ENCODE results near the gene NKX2-4. TPM values are rescaled to one million over a fixed set of nuclear protein-coding genes. Genes with fewer than 3 reads are reported as not detected.

NKX2-4 gene
- polyA plus RNA-seq, 1 of the 3 experiments (the other 2 are of a cell fraction), result not detected

DNA sequence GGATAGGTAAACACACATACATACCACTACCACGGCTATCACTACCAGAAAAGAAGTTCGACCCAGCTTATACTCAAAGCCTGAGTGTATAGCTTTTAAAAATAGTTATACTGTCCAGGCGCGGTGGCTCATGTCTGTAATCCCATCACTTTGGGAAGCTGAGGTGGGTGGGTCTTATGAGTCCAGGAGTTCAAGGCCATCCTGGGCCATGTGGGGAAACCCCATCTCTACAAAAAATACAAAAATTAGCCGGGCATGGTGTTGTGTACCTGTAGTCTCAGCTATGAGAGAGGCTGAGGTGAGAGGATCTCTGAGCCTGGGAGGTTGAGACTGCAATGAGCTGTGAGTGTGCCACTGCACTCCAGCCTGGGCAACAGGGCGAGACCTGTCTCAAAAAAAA, 32.9 kb downstream of the NKX2-4 start:
- Histone ChIP-seq H3F3A (replicated peaks; ENCODE audit: insufficient read depth) (no peaks in the 10 kb centered on the region), H4K20me1 (ENCODE audit: insufficient read depth) (no peaks in the 10 kb centered on the region), H3K9me3 (no peaks in the 10 kb centered on the region), H3K4me2 (no peak overlapping the region), H3K9me2 (no peaks in the 10 kb centered on the region), H2AFZ (ENCODE audit: low read depth) (no peak overlapping the region), H3K27me3 (ENCODE audit: insufficient read depth) (no peaks in the 10 kb centered on the region), H3K79me2 (ENCODE audit: insufficient read depth) (peaks cover 7% of the 10 kb centered on the region; the same call in 1 of the 2 replicates), H3K4me1 (ENCODE audit: control insufficient read depth in 1 of 2, insufficient read depth in 2 of 2, low read depth in 1 of 2, low read length in 1 of 2) (peaks cover 0 to 5% of the 10 kb centered on the region in 2 experiments; a peak in 1 of 4 replicates), H3K4me3 (ENCODE audit: low read depth in 2 of 2, low read length in 1 of 2) (no peak overlapping the region), H3K27ac (ENCODE audit: low read depth in 2 of 2, low read length in 1 of 2) (no peak overlapping the region), H3K36me3 (replicated peaks in 1 of 2; ENCODE audit: control insufficient read depth in 1 of 2, insufficient read depth in 2 of 2, low read length in 1 of 2) (peaks cover 67 to 76% of the 10 kb centered on the region in 2 experiments), H3K9ac (no peak overlapping the region)
- TF ChIP-seq USF1 (IDR thresholded peaks at IDR 0.05; ENCODE audit: borderline replicate concordance, low read depth) (no peak), GATA2 (CRISPR knock-in tag; IDR thresholded peaks at IDR 0.05) (no peak), TCF12 (IDR thresholded peaks at IDR 0.05) (no peak), CHD2 (IDR thresholded peaks at IDR 0.05; ENCODE audit: low read length, partially characterized antibody) (no peak), EZH2phosphoT487 (IDR thresholded peaks at IDR 0.05; ENCODE audit: borderline replicate concordance, low read depth) (no peak), GABPA (IDR thresholded peaks at IDR 0.05; ENCODE audit: low read depth) (no peak), NFIC (IDR thresholded peaks at IDR 0.05; ENCODE audit: borderline replicate concordance) (no peak), RFX5 (IDR thresholded peaks at IDR 0.05; ENCODE audit: low read length) (no peak), FOSL2 (IDR thresholded peaks at IDR 0.05; ENCODE audit: borderline replicate concordance, low read depth) (no peak), TEAD4 (IDR thresholded peaks at IDR 0.05; ENCODE audit: borderline replicate concordance, insufficient read depth) (no peak)
- TF ChIP-seq, protein P1, sequence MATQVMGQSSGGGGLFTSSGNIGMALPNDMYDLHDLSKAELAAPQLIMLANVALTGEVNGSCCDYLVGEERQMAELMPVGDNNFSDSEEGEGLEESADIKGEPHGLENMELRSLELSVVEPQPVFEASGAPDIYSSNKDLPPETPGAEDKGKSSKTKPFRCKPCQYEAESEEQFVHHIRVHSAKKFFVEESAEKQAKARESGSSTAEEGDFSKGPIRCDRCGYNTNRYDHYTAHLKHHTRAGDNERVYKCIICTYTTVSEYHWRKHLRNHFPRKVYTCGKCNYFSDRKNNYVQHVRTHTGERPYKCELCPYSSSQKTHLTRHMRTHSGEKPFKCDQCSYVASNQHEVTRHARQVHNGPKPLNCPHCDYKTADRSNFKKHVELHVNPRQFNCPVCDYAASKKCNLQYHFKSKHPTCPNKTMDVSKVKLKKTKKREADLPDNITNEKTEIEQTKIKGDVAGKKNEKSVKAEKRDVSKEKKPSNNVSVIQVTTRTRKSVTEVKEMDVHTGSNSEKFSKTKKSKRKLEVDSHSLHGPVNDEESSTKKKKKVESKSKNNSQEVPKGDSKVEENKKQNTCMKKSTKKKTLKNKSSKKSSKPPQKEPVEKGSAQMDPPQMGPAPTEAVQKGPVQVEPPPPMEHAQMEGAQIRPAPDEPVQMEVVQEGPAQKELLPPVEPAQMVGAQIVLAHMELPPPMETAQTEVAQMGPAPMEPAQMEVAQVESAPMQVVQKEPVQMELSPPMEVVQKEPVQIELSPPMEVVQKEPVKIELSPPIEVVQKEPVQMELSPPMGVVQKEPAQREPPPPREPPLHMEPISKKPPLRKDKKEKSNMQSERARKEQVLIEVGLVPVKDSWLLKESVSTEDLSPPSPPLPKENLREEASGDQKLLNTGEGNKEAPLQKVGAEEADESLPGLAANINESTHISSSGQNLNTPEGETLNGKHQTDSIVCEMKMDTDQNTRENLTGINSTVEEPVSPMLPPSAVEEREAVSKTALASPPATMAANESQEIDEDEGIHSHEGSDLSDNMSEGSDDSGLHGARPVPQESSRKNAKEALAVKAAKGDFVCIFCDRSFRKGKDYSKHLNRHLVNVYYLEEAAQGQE (IDR thresholded peaks at IDR 0.05; ENCODE audit: low read depth, low read length), result no peak
- no peak for DNase-seq
- ChIA-PET CTCF (interaction anchor here (1.8 kb wide), 1 partner anchor 129 kb away, joined by 5 read pairs; no protein-coding TSS in a partner anchor), POLR2A (no interaction called here)
- 98% methylated on average over 6 of the region's 6 CpGs for WGBS (ENCODE audit: low lambda C conversion rate)

GRCh38 chr20:21361266-21361665, 36.1 kb downstream of the NKX2-4 start:
- no peak for TF ChIP-seq SMC3 (IDR thresholded peaks at IDR 0.05; ENCODE audit: low read depth, low read length)
- no peak for TF ChIP-seq MXI1 (IDR thresholded peaks at IDR 0.05; ENCODE audit: low read depth, low read length)
- no peak for TF ChIP-seq FOSL2 (IDR thresholded peaks at IDR 0.05; ENCODE audit: borderline replicate concordance, low read depth)
- no peak for TF ChIP-seq SIN3A (IDR thresholded peaks at IDR 0.05; ENCODE audit: borderline replicate concordance, low read depth, low read length)
- no peak for TF ChIP-seq GABPA (IDR thresholded peaks at IDR 0.05; ENCODE audit: low read depth)
- no peak for TF ChIP-seq TEAD4 (IDR thresholded peaks at IDR 0.05; ENCODE audit: borderline replicate concordance, insufficient read depth)
- Histone ChIP-seq H4K20me1 (ENCODE audit: insufficient read depth) (no peaks in the 10 kb centered on the region), H3K79me2 (ENCODE audit: insufficient read depth) (peaks cover 7% of the 10 kb centered on the region; the same call in 1 of the 2 replicates), H3K27ac (ENCODE audit: low read depth in 2 of 2, low read length in 1 of 2) (no peak overlapping the region), H3K4me3 (ENCODE audit: low read depth in 2 of 2, low read length in 1 of 2) (no peak overlapping the region), H3K4me1 (ENCODE audit: control insufficient read depth in 1 of 2, insufficient read depth in 2 of 2, low read depth in 1 of 2, low read length in 1 of 2) (peaks cover 0 to 5% of the 10 kb centered on the region in 2 experiments; a peak in 1 of 4 replicates), H3K27me3 (ENCODE audit: insufficient read depth) (no peaks in the 10 kb centered on the region), H3K9me3 (no peaks in the 10 kb centered on the region), H3K9me2 (no peaks in the 10 kb centered on the region), H3K36me3 (replicated peaks in 1 of 2; ENCODE audit: control insufficient read depth in 1 of 2, insufficient read depth in 2 of 2, low read length in 1 of 2) (peaks cover 73 to 74% of the 10 kb centered on the region in 2 experiments), H3K9ac (no peak overlapping the region), H3K4me2 (no peak overlapping the region), H3F3A (replicated peaks; ENCODE audit: insufficient read depth) (no peaks in the 10 kb centered on the region), H2AFZ (ENCODE audit: low read depth) (no peak overlapping the region)
- CTCF ChIA-PET, result no interaction called here
- no peak for DNase-seq
- POLR2A ChIA-PET, result no interaction called here
- WGBS (ENCODE audit: low lambda C conversion rate), result 85% methylated on average over 2 of the region's 2 CpGs
